Fibroblast of gingiva (primary cell): ENCODE results near the gene GLYATL3.
"Not testable (repeated sequence)": the region's sequence is repeated elsewhere in the genome, so short reads cannot be mapped to it uniquely, and the experiment has no call there.

Experiments used
- DNase-seq: peaks from one replicate; pipeline ENCODE4 v3.0.0-alpha.2; 2011; ENCODE audit warnings: low read depth

The GLYATL3 gene

GRCh38 chr6:49499623-49500022 lies at the start of gene GLYATL3:
GLYATL3 (plus strand) TSS chr6:49499923; CDS start chr6:49511991, 12,068 bp downstream.
- no peak for DNase-seq

GRCh38 chr6:49453221-49453620 lies 46.5 kb upstream of the GLYATL3 start:
- no peak for DNase-seq

DNA sequence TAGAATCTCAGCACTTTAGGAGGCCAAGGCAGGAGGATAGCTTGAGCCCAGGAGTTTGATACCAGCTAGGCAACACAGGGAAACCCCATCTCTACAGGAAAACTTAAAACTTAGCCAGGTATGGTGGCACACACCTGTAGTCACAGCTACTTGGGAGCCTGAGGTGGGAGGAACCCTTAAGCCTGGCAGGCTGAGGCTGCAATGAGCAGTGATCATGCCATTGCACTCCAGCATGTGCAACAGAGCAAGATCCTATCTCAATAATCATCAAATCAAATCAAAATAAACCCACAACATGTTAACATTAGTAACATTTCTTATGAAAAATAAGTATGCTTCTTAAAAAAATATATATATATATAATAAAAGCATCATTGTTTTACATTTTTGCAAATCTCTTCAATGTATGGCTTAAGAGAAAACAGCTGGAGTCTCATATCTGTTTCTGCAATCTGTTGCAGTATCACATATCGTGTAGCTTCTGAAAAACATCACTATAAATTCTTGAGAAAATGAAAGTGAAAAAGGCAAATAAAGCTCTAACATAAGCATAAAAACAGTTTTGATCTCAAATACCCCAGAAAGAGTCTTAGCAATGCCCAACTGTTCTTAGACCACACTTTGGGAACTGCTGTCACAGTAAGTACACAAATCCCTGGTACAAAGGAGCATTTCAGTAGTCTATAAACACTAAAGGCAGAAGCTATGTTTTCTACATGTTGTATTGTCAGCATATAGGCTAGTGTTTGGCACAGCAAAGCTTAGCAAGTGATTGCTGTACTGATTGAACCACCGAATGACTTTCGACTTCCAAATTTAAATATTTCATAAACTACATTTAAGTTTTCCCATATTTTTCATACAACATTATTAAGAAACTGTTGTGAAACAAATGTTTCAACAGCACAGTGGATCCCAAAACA lies 44.7 kb upstream of the GLYATL3 start:
- no peak for DNase-seq

DNA sequence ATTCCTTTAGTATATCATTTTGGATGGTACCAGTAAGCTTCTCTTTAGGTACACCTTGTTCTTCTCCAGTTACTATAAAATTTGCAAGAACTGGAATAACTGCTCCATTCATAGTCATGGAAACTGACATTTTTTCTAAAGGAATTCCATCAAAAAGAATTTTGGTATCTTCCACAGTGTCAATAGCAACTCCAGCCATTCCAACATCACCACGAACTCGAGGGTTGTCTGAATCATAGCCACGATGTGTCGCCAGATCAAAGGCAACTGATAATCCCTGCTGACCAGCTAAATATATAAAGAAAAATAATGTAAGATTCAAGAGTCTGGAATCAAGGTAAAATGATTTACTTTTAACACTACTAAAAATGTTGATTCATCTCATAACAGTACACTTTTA lies 42.0 kb upstream of the GLYATL3 start:
- DNase-seq: no peak

DNA sequence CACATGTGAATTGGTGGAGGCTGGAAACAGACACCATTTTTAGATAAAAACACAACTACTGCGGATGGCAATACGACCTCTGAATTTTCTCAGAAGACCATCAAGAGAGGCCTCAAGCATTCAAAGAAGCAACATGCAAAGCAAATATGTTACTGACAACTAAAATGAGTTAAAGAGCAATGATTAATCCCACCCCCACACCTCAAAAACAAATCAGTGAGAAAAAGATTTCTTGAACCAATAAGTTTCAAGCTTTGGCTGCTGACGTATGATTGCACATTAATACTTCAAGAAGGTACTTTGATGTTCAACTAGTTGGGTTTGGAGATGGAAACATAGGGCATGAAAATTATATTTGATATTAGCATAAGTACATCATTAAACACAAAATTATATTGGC lies 37.7 kb upstream of the GLYATL3 start:
- no peak for DNase-seq

- no peak for DNase-seq
Observed at GRCh38 chr6:49462599-49462926, 37.2 kb upstream of the GLYATL3 start.

DNA sequence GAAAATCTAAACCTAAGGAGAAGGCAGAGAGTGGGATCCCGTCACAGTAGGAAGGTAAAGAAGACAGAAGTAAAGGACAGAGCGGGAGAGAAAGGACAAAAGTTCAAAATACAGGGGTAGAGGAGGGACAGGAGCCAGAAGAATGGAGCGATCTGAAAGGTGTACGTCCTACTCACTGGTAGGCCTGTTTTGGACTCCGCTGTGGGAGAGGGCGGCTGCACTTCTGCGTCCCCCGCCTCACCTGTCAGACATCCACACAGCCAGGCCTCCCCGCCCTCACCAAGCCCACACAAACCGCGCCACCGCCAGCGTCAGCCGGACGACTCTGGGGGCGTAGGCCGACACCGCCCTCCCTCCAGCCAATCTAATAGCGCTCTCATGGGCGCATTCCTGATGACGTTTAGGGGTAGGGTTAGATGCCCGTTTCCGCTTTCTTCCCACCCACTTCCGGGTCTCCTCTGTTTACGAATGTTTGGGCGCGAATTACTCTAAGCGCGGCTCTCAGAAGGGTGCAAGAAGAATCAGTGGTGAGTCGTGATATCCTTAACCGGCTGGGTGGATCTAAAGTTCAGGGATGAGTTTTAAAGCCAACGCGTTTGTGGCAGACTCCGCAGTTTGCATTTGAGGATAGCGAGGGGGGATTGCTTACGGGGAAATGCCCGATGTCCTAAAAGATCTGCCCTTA lies 36.7 kb upstream of the GLYATL3 start, which contains the start of the genes CENPQ and MMUT:
CENPQ (plus strand) TSS at position 444 of the 685 bp plus-strand sequence. CDS start 6,807 bp downstream, outside the sequence.
MMUT (minus strand) TSS at position 327 of the 685 bp plus-strand sequence. CDS start 3,787 bp downstream, outside the sequence.
- DNase-seq: peak; percentile 89

DNA sequence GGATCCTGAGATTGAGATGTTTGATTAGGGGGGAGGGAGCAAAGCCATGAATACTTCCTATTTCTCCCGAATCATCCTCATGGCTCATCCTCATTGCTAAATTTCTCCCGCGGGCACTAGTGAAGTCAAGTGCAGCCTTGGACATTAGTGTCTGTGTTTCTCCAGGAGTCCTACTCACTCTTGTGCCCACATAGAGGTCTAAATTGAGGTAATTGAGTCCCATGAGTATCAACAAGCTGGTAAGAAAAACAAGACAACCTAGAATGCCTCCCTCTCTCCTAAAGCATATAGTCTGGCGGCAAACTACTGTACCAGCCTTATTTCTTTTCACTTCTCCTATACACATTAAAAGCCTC lies 36.1 kb upstream of the GLYATL3 start:
- no peak for DNase-seq

DNA sequence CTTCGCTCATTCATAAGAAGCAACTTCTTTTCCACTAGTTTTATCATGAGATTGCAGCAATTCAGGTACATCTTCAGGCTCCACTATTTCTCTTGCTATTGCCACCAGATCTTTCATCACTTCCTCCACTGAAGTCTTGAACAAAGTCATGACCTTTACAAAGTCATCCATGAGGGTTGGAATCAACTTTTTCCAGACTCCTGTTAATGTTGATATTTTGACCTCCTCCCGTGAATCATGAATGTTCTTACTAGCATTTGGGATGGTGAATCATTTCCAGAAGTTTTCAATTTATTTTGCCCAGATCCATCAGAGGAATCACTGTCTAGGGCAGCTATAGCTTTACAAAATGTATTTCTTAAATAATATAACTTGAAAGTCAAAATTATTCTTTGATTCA lies 35.0 kb upstream of the GLYATL3 start:
- DNase-seq: no peak

DNA sequence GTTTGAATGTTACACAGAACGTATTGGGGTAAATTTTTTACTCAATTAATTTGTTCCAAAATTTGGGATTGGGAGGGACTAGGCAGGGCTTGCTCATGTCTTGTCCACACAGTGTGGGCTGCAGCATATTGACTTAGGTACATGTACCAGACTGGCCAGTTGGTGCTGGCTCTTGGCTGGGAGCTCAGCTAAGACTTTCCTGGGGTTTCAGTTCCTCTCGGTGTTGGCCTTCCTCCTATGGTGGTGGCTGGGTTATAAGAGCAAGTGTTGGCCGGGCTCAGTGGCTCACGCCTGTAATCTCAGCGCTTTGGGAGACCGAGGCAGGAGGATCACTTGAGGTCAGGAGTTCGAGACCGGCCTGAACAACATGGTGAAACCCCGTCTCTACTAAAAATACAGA lies 31.7 kb upstream of the GLYATL3 start:
- no peak for DNase-seq

GRCh38 chr6:49476564-49476963 lies 23.2 kb upstream of the GLYATL3 start:
- DNase-seq: not testable (repeated sequence)

DNA sequence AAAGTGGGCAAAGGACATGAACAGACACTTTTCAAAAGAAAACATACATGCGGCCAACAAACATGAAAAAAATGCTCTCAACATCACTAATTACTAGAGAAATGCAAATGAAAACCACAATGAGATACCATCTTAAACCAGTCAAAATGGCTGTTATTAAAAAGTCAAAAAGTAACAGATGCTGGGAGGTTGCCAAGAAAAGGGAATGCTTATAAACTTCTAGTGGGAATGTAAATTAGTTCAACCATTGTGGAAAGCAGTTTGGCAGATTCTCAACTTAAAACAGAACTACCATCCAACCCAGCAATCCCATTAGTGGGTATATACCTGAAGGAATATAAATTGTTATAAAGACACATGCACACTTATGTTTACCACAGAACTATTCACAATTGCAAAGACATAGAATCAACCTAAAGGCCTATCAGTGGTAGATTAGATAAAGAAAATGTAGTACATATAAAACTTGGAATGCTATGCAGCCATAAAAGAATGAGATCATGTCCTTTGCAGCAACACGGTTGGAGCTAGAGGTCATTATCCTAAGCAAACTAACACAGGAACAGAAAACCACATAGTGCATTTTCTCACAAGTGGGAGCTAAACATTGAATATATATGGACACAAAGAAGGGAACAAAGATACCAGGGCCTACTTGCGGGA lies 20.3 kb upstream of the GLYATL3 start:
- DNase-seq: no peak

- DNase-seq: not testable (repeated sequence)
Observed at GRCh38 chr6:49481846-49482245, 17.9 kb upstream of the GLYATL3 start.

DNA sequence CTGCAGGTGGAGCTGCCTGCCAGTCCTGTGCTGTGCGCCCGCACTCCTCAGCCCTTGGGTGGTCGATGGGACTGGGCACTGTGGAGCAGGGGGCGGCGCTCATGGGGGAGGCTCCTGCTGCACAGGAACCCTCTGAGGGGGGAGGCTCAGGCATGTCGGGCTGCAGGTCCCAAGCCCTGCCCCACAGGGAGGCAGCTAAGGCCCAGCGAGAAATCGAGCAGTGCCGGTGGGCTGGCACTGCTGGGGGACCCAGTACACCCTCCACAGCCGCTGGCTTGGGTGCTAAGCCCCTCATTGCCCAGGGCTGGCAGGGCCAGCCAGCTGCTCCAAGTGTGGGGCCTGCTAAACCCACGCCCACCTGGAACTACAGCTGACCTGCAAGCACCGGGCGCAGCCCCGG lies 16.3 kb upstream of the GLYATL3 start:
- not testable (repeated sequence) for DNase-seq

DNA sequence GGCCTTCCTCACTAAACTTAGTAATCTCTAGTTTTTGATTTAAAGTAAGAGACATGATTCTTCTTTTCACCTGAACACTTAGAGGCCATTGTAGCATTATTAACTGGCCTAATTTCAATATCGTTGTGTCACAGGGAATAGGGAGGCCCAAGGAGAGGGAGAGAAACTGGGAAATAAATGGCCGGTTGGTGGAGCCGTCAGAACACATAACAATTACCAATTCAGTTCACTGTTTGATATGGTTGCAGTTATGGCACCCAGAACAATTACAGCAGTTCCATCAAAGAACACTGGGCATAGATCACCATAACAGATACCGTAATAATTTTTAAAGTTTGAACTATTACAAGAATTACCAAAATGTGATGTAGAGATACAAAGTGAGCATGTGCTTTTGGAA lies 9.1 kb upstream of the GLYATL3 start:
- no peak for DNase-seq

GRCh38 chr6:49497304-49497703 lies 2.4 kb upstream of the GLYATL3 start:
- DNase-seq: no peak

DNA sequence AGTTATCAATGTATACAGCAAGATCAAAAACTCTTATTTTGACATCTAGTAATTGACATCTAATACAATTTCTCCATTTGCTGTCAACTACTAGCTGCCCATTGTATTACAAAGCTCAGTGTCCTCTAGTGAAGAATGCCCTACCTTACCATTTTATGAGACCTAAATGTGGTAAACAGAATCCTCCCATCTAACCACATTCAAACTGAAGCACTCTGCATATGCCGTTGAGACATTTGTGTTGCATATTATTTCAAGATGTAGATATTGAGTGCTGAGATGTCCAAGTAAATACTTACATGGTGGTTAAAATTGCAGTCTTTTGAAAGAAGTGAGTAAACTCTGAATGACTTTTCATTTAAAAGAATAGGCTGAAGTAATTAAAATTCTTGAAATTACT lies 597 bp upstream of the GLYATL3 start:
- no peak for DNase-seq

DNA sequence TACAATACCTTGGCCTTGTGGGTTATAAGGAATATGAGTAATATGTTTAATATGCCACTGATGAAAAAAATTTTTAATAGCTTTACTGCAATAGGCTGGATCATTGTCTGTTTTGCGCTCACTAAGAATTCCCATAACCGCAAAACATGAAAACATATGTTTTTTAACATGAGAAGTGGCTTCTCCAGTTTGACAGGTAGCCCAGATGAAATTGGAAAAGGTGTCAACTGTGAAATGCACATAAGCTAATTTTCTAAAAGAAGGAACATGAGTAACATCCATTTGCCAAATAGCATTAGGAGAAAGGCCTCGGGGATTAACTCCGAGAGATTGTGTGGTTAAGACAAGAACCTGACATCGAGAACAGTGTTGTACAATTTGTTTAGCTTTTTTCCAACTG lies 4.9 kb downstream of the GLYATL3 start:
- no peak for DNase-seq

DNA sequence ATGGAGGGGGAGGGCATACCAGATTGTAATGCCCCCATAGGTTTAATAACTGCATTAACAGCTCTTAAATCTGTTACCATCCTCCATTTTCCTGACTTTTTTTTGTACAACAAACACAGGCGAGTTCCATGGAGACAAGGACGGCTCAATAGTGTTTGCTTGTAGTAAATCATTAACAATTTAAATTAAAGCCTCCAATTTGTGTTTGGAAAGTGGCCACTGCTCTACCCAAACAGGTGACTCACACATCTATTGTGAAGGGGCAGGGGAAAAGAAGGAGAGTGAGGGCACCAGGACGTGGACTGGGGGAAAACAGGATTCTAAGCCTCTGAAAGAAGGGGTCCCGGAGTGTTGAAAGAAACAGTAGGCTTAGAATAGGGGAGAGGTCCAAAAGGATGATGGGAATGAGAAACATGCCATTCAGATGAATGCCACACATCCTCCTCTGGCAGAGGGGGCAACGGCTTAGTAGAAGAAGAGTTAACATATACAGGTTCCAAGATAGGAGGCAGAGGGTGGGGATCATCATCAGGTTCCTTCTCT lies 6.9 kb downstream of the GLYATL3 start:
- no peak for DNase-seq

DNA sequence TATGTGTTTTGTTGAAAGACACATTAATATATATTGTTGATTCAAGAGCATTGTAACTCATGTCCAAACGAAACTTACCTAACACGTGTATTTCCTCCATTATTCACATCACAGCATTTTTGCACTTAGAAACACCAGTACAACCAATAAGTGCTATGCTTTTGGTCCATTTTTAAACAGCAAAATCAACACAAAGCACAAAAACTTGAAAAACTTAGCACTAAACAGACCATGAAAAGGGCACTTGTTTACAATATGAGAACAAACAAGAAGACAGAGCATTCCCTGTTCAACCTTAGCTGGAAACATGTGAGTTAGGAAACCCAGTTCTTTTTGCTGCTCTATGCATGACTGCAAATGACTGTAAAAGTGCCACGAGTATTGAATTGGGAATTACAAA lies 9.6 kb downstream of the GLYATL3 start:
- DNase-seq: no peak

- peak; percentile 56 for DNase-seq
Observed at GRCh38 chr6:49513153-49513989, 13.6 kb downstream of the GLYATL3 start.
